ENCODE measurements around the gene FZR1. TPM values are rescaled to one million over a fixed set of nuclear protein-coding genes. Genes with fewer than 3 reads are reported as not detected.

Gene FZR1
- total RNA-seq, 2 donors from 2014 or later, result 29.6 to 33.8 TPM

DNA sequence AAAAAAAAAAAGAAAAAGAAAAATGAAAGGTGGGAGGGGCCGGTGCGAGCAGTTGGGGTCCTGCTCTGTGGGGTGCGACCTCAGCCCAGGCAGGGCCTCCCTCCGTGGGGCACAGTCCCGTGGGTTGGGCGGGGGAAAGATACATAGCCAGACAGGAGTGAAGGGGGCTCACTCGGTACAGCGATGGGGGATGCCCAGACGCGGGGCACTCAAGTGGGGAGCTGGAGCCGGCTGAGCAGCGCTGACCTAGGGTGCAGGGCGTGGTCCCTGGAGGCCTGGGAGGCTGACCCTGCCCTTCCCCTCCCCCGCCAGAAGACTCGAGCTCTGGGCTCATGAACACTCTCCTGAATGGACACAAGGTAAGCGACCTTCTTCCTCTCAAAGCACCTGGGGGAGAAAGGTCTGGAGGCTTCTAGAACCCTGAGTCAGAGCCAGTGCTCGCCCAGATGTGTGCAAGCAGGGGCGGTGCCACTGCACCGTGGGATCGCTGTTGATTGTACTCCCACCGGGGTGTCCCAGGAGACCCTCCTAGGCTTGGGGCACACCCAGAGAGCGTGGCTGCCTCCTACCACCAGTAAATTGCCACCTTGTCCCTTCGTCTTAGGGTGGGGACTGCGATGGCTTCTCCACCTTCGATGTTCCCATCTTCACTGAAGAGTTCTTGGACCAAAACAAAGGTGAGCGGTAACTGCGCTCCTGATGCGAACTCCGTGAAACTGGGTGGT lies 70.0 kb downstream of the FZR1 start:
- no peak for ATAC-seq (ENCODE audit: insufficient number of reproducible peaks, low FRiP score, low read depth)
- no peaks in the 10 kb centered on the region for H3K9me3 ChIP-seq
- peak overlapping the region; percentile 56 for H3K4me3 ChIP-seq
- DNase-seq (ENCODE audit: low spot score), result no peak
- no peaks in the 10 kb centered on the region for H3K27me3 ChIP-seq (replicated peaks; ENCODE audit: insufficient read depth)
- TF ChIP-seq, protein P1, sequence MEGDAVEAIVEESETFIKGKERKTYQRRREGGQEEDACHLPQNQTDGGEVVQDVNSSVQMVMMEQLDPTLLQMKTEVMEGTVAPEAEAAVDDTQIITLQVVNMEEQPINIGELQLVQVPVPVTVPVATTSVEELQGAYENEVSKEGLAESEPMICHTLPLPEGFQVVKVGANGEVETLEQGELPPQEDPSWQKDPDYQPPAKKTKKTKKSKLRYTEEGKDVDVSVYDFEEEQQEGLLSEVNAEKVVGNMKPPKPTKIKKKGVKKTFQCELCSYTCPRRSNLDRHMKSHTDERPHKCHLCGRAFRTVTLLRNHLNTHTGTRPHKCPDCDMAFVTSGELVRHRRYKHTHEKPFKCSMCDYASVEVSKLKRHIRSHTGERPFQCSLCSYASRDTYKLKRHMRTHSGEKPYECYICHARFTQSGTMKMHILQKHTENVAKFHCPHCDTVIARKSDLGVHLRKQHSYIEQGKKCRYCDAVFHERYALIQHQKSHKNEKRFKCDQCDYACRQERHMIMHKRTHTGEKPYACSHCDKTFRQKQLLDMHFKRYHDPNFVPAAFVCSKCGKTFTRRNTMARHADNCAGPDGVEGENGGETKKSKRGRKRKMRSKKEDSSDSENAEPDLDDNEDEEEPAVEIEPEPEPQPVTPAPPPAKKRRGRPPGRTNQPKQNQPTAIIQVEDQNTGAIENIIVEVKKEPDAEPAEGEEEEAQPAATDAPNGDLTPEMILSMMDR (IDR thresholded peaks at IDR 0.05), result no peak
- no peak overlapping the region for H3K27ac ChIP-seq
- no peaks in the 10 kb centered on the region for H3K36me3 ChIP-seq
- peaks cover 17 to 33% of the 10 kb centered on the region in 2 donors for H3K4me1 ChIP-seq (ENCODE audit: control insufficient read depth in 1 of 2, low read depth in 2 of 2)

DNA sequence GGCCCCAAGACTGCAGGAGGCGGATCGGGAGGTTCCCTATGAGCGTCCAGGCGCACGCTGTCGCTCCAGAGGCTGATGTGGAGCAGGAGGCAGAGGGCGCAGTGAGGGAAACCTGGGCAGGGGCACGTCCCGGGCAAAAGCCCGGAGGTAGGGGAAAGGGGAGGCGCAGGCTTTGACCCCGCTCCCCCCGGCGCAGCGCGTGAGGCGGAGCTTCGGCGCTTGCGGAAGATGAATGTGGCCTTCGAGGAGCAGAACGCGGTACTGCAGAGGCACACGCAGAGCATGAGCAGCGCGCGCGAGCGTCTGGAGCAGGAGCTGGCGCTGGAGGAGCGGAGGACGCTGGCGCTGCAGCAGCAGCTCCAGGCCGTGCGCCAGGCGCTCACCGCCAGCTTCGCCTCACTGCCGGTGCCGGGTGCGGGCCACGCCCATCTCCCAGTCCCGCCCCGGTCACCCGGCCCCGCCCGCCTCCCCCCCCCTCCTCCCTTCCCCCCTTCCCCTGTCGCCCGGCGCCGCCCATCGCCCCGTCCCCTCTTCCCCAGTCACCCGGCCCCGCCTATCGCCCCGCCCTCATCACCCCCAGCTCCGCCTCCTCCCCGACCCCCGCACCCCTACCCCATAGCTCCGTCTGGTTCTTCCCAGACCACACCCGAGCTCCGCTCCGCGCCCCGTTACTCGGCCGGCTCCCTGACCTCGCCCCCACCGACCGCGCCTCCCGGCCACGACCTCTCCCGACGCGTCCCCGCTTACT lies 70.8 kb downstream of the FZR1 start:
- TF ChIP-seq, protein P1 (IDR thresholded peaks at IDR 0.05), result no peak
- Histone ChIP-seq H3K4me1 (ENCODE audit: control insufficient read depth in 1 of 2, low read depth in 2 of 2) (peaks cover 15 to 31% of the 10 kb centered on the region in 2 donors), H3K27ac (no peak overlapping the region), H3K36me3 (no peaks in the 10 kb centered on the region), H3K9me3 (no peaks in the 10 kb centered on the region), H3K27me3 (replicated peaks; ENCODE audit: insufficient read depth) (no peaks in the 10 kb centered on the region), H3K4me3 (peak overlapping the region; percentile 56)
- ATAC-seq (ENCODE audit: insufficient number of reproducible peaks, low FRiP score, low read depth) (no peak), DNase-seq (ENCODE audit: low spot score) (no peak)

DNA sequence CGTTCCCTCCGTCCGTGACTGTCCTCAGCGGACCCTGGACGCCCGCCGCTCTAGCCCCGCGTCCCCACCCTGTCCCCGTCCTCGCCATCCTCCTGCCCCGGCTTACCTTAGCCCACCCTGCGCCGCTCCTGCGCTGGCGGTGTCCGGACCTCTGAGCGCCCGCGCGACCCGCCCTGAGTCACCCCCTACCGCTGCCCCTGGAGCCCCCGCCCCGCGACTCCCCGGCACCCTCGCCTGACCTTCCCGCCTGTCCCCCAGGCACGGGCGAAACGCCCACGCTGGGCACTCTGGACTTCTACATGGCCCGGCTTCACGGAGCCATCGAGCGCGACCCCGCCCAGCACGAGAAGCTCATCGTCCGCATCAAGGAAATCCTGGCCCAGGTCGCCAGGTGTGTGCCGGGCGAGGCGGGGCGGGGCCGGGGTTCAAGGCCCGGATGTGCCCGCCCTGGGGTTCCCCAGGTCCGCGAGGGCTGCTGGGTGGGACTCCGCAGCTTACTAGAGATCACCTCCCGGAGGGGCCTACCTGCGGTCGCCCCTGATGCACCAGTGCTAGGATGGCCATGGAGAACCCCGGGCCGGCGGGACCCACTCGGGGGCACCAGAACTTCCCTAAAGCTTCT lies 71.7 kb downstream of the FZR1 start:
- no peaks in the 10 kb centered on the region for H3K9me3 ChIP-seq
- no peak for ATAC-seq (ENCODE audit: insufficient number of reproducible peaks, low FRiP score, low read depth)
- H3K27me3 ChIP-seq (replicated peaks; ENCODE audit: insufficient read depth), result no peaks in the 10 kb centered on the region
- H3K4me3 ChIP-seq, result no peak overlapping the region
- no peak for DNase-seq (ENCODE audit: low spot score)
- H3K36me3 ChIP-seq, result no peaks in the 10 kb centered on the region
- peaks cover 12 to 26% of the 10 kb centered on the region in 2 donors for H3K4me1 ChIP-seq (ENCODE audit: control insufficient read depth in 1 of 2, low read depth in 2 of 2)
- TF ChIP-seq, protein P1 (IDR thresholded peaks at IDR 0.05), result no peak
- H3K27ac ChIP-seq, result no peak overlapping the region

DNA sequence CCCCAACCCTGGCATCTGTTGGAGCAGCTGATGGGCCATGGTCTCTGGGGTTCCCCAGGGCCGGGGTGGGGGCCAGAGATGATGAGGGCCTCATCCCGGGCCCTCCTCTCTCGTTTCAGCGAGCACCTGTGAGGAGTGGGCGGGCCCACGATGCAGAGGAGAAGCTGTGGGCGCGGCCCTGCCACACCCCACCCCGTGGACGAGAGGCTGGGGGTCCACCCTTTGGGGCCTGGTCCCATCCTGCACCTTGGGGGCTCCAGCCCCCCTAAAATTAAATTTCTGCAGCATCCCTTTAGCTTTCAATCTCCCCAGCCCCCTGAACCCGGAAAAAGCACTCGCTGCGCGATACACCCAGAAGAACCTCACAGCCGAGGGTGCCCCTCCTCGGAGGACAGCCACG lies 72.3 kb downstream of the FZR1 start:
- H3K9me3 ChIP-seq, result no peaks in the 10 kb centered on the region
- peaks cover 12 to 24% of the 10 kb centered on the region in 2 donors for H3K4me1 ChIP-seq (ENCODE audit: control insufficient read depth in 1 of 2, low read depth in 2 of 2)
- no peak overlapping the region for H3K4me3 ChIP-seq
- ATAC-seq (ENCODE audit: insufficient number of reproducible peaks, low FRiP score, low read depth), result no peak
- H3K27me3 ChIP-seq (replicated peaks; ENCODE audit: insufficient read depth), result no peaks in the 10 kb centered on the region
- TF ChIP-seq, protein P1 (IDR thresholded peaks at IDR 0.05), result no peak
- H3K27ac ChIP-seq, result no peak overlapping the region
- DNase-seq (ENCODE audit: low spot score), result no peak
- H3K36me3 ChIP-seq, result no peaks in the 10 kb centered on the region
